ENCODE measurements around the gene FERMT2. TPM values are rescaled to one million over a fixed set of nuclear protein-coding genes. Genes with fewer than 3 reads are reported as not detected.
A peak's percentile ranks its signal among the peaks of the same experiment; 100 is the strongest.

FERMT2 gene
- total and polyA plus RNA-seq, 9 donors: 77.5 to 109 (median 92.2) TPM

- H3K27me3 ChIP-seq (ENCODE audit: control insufficient read depth, insufficient read depth, low read length): no peaks in the 10 kb centered on the region
- WGBS (ENCODE audit: insufficient coverage): no CpG with 5 or more reads among the region's 3 CpGs
- peaks cover 7% of the 10 kb centered on the region for H3K4me1 ChIP-seq (ENCODE audit: control insufficient read depth, insufficient read depth, low read length)
- H3K4me3 ChIP-seq (ENCODE audit: low read length): no peak overlapping the region
- no peaks in the 10 kb centered on the region for H3K9me3 ChIP-seq (replicated peaks; ENCODE audit: control insufficient read depth, low read depth, low read length)
- no peaks in the 10 kb centered on the region for H3K36me3 ChIP-seq (ENCODE audit: control insufficient read depth, insufficient read depth, low read length)
- H3K27ac ChIP-seq (ENCODE audit: low read length): peak overlapping the region; percentile 60
- peak; percentile 72 for DNase-seq
Measured at GRCh38 chr14:52977798-52978197, 26.9 kb upstream of the FERMT2 start.

DNA sequence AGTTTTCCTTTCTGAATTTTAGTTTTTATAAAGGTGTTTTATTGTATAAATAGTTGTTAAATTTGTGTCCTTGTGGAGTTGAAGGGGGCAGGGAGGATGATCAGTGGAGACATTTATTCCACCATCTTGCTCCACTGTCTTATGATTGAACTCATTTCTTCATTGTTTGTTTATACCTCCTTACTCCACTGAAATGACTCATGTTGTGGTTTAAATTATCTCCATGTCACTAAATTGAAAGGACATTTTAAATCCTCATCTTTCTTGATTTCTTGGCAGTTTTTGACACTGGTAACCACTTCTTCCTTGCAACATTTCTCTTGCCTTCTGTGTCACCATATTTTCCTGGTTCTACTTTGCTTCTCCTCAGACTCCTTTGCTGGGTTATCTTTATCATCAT is 23.6 kb upstream of the FERMT2 start:
- no peaks in the 10 kb centered on the region for H3K9me3 ChIP-seq (replicated peaks; ENCODE audit: control insufficient read depth, low read depth, low read length)
- peaks cover 4% of the 10 kb centered on the region for H3K4me1 ChIP-seq (ENCODE audit: control insufficient read depth, insufficient read depth, low read length)
- no peaks in the 10 kb centered on the region for H3K36me3 ChIP-seq (ENCODE audit: control insufficient read depth, insufficient read depth, low read length)
- H3K27me3 ChIP-seq (ENCODE audit: control insufficient read depth, insufficient read depth, low read length): no peaks in the 10 kb centered on the region
- H3K27ac ChIP-seq (ENCODE audit: low read length): no peak overlapping the region
- no peak for DNase-seq
- H3K4me3 ChIP-seq (ENCODE audit: low read length): no peak overlapping the region

GRCh38 chr14:52961060-52961639 is 10.3 kb upstream of the FERMT2 start:
- Histone ChIP-seq H3K27ac (ENCODE audit: low read length) (no peak overlapping the region), H3K9me3 (replicated peaks; ENCODE audit: control insufficient read depth, low read depth, low read length) (no peaks in the 10 kb centered on the region), H3K36me3 (ENCODE audit: control insufficient read depth, insufficient read depth, low read length) (no peaks in the 10 kb centered on the region), H3K27me3 (ENCODE audit: control insufficient read depth, insufficient read depth, low read length) (no peaks in the 10 kb centered on the region), H3K4me1 (ENCODE audit: control insufficient read depth, insufficient read depth, low read length) (peaks cover 4% of the 10 kb centered on the region), H3K4me3 (ENCODE audit: low read length) (no peak overlapping the region)
- peak; percentile 35 for DNase-seq
- 100% methylated on average over 2 of the region's 4 CpGs for WGBS (ENCODE audit: insufficient coverage)

GRCh38 chr14:52960627-52961026 is 9.8 kb upstream of the FERMT2 start:
- Histone ChIP-seq H3K27ac (ENCODE audit: low read length) (peak overlapping the region; percentile 43), H3K9me3 (replicated peaks; ENCODE audit: control insufficient read depth, low read depth, low read length) (no peaks in the 10 kb centered on the region)
- no peak for DNase-seq

GRCh38 chr14:52954346-52955214 is 3.7 kb upstream of the FERMT2 start:
- no peaks in the 10 kb centered on the region for H3K36me3 ChIP-seq (ENCODE audit: control insufficient read depth, insufficient read depth, low read length)
- no peak for DNase-seq
- H3K27me3 ChIP-seq (ENCODE audit: control insufficient read depth, insufficient read depth, low read length): no peaks in the 10 kb centered on the region
- 81% methylated on average over 5 of the region's 6 CpGs for WGBS (ENCODE audit: insufficient coverage)
- H3K9me3 ChIP-seq (replicated peaks; ENCODE audit: control insufficient read depth, low read depth, low read length): no peaks in the 10 kb centered on the region
- peaks cover 7% of the 10 kb centered on the region for H3K4me1 ChIP-seq (ENCODE audit: control insufficient read depth, insufficient read depth, low read length)
- no peak overlapping the region for H3K4me3 ChIP-seq (ENCODE audit: low read length)
- no peak overlapping the region for H3K27ac ChIP-seq (ENCODE audit: low read length)

More at GRCh38 chr14:52960627-52961026, 9.8 kb upstream of the FERMT2 start:
- peaks cover 4% of the 10 kb centered on the region for H3K4me1 ChIP-seq (ENCODE audit: control insufficient read depth, insufficient read depth, low read length)
- H3K36me3 ChIP-seq (ENCODE audit: control insufficient read depth, insufficient read depth, low read length): no peaks in the 10 kb centered on the region
- H3K4me3 ChIP-seq (ENCODE audit: low read length): no peak overlapping the region
- H3K27me3 ChIP-seq (ENCODE audit: control insufficient read depth, insufficient read depth, low read length): no peaks in the 10 kb centered on the region
- WGBS (ENCODE audit: insufficient coverage): 43% methylated on average over 2 of the region's 3 CpGs

DNA sequence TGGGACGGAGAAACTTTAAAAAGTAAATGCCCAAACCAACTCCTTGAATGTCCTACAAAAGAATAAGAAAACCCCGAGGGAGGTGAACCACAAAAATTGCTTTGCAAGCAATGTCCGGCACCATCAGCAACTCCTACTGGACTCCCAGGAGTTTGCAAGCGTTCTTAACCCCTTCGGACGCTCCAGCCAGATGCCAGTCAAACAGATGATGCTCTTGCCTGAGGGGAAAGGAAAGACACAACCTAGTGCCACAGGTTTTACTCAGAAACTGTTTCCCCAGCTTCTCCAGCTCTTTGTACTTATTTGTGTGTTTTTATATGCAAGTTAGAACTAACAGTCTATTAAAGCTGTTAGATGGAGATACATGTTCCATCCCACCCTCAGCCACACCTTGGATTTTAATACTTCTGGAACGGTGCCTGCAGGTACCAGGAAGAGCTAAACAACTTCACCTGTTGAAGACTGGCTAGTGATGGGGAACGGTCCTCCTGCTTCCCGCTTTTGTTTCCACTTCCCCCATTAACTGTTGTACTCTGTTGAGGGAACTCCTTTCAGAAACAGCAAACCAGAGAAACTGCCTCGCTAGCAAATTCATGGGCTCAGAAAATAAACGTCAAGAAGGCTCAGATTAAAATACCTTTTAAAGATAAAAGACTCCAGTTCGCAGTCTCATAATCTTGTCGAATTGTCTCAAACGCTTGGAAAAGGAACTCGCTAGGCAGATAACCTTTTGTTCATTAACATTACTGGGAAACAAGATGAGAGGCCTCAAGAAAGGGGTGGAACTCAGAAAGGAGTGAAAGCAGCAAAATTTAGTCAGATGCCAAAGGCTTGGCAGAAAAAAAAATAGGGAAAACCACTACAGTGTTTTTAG is 1.1 kb upstream of the FERMT2 start:
- DNase-seq: peak; percentile 89

GRCh38 chr14:52950410-52950897 is 396 bp downstream of the FERMT2 start:
- Histone ChIP-seq H3K4me1 (ENCODE audit: control insufficient read depth, insufficient read depth, low read length) (peaks cover 9% of the 10 kb centered on the region), H3K27me3 (ENCODE audit: control insufficient read depth, insufficient read depth, low read length) (no peaks in the 10 kb centered on the region)
- no peak for DNase-seq

More for the DNA sequence above, 1.1 kb upstream of the FERMT2 start:
- peaks cover 9% of the 10 kb centered on the region for H3K4me1 ChIP-seq (ENCODE audit: control insufficient read depth, insufficient read depth, low read length)
- H3K36me3 ChIP-seq (ENCODE audit: control insufficient read depth, insufficient read depth, low read length): peaks cover 8% of the 10 kb centered on the region
- H3K27me3 ChIP-seq (ENCODE audit: control insufficient read depth, insufficient read depth, low read length): no peaks in the 10 kb centered on the region
- no peaks in the 10 kb centered on the region for H3K9me3 ChIP-seq (replicated peaks; ENCODE audit: control insufficient read depth, low read depth, low read length)
- WGBS (ENCODE audit: insufficient coverage): 0% methylated on average over 4 of the region's 15 CpGs
- H3K4me3 ChIP-seq (ENCODE audit: low read length): peak overlapping the region; percentile 85
- H3K27ac ChIP-seq (ENCODE audit: low read length): peak overlapping the region; percentile 99

DNA sequence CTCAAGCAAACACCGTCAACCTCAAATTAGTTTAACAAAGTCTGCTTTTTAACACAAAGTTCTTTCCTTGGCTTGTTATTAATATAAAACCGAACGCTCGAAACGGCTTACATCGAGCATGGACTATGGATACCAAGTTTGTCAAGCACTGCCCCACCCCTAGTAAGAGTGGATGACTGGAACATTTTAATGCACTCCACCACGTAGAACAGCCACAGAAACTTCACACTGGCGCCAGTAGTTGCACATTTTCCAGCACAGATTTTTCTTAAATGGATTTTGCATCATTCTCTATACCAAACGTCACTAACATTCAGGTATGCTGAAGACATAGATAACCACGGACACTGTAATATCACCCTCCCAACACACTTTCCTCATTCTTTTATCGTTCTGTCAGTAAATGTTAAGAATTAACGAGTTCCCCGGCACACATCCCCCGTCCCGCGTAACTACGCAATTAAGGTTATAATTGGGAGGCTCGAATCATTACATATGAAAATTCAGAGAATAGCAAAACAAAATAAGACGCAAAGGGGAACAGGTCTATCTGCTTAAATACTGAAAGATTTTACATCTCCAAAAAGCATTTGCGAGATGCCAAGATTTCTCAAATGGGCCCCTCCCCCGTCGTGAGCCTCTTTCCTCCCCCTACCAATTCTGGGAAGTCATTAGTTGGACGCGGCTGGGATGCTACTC is 990 bp downstream of the FERMT2 start:
- no peaks in the 10 kb centered on the region for H3K27me3 ChIP-seq (ENCODE audit: control insufficient read depth, insufficient read depth, low read length)
- H3K4me1 ChIP-seq (ENCODE audit: control insufficient read depth, insufficient read depth, low read length): peaks cover 9% of the 10 kb centered on the region
- H3K4me3 ChIP-seq (ENCODE audit: low read length): peak overlapping the region; percentile 87
- peak; percentile 90 for DNase-seq
- H3K36me3 ChIP-seq (ENCODE audit: control insufficient read depth, insufficient read depth, low read length): peaks cover 12% of the 10 kb centered on the region
- no peaks in the 10 kb centered on the region for H3K9me3 ChIP-seq (replicated peaks; ENCODE audit: control insufficient read depth, low read depth, low read length)
- 0% methylated on average over 9 of the region's 24 CpGs for WGBS (ENCODE audit: insufficient coverage)
- H3K27ac ChIP-seq (ENCODE audit: low read length): peak overlapping the region; percentile 99

More at GRCh38 chr14:52950410-52950897, 396 bp downstream of the FERMT2 start:
- WGBS (ENCODE audit: insufficient coverage): under 1% methylated on average over 56 of the region's 56 CpGs
- Histone ChIP-seq H3K9me3 (replicated peaks; ENCODE audit: control insufficient read depth, low read depth, low read length) (no peaks in the 10 kb centered on the region), H3K36me3 (ENCODE audit: control insufficient read depth, insufficient read depth, low read length) (peaks cover 12% of the 10 kb centered on the region), H3K4me3 (ENCODE audit: low read length) (peak overlapping the region; percentile 87), H3K27ac (ENCODE audit: low read length) (peak overlapping the region; percentile 99)

GRCh38 chr14:52949249-52949648 is 1.6 kb downstream of the FERMT2 start:
- Histone ChIP-seq H3K9me3 (replicated peaks; ENCODE audit: control insufficient read depth, low read depth, low read length) (no peaks in the 10 kb centered on the region), H3K4me1 (ENCODE audit: control insufficient read depth, insufficient read depth, low read length) (peaks cover 10% of the 10 kb centered on the region), H3K4me3 (ENCODE audit: low read length) (peak overlapping the region; percentile 87), H3K27me3 (ENCODE audit: control insufficient read depth, insufficient read depth, low read length) (no peaks in the 10 kb centered on the region), H3K27ac (ENCODE audit: low read length) (peak overlapping the region; percentile 99), H3K36me3 (ENCODE audit: control insufficient read depth, insufficient read depth, low read length) (peaks cover 12% of the 10 kb centered on the region)
- DNase-seq: no peak
- no CpG with 5 or more reads among the region's 2 CpGs for WGBS (ENCODE audit: insufficient coverage)

Data from muscle of leg (tissue), 11 donors.